ENCODE data around the gene JKAMP.

JKAMP gene

GRCh38 chr14:59458486-59458885 lies 25.8 kb upstream of the JKAMP start:
- H3K36me3 ChIP-seq (ENCODE audit: control insufficient read depth, insufficient read depth, low read length), result peaks cover 3% of the 10 kb centered on the region
- H3K27me3 ChIP-seq (ENCODE audit: control insufficient read depth, insufficient read depth, low read length, poor library complexity, severe bottlenecking), result peaks cover 9% of the 10 kb centered on the region
- no peaks in the 10 kb centered on the region for H3K9me3 ChIP-seq (ENCODE audit: control insufficient read depth, low read length)
- no peak overlapping the region for H3K4me3 ChIP-seq (ENCODE audit: insufficient read depth, low read depth, low read length)
- no peaks in the 10 kb centered on the region for H3K4me1 ChIP-seq (ENCODE audit: control insufficient read depth, insufficient read depth, low read length)
- WGBS, 2 experiments, result 100% methylated on average over 1 to 2 of the region's 2 CpGs
- H3K27ac ChIP-seq (ENCODE audit: insufficient read depth, low read depth, low read length, poor library complexity, severe bottlenecking), result no peak overlapping the region

GRCh38 chr14:59460378-59460777 lies 23.9 kb upstream of the JKAMP start:
- H3K4me3 ChIP-seq (ENCODE audit: insufficient read depth, low read depth, low read length), result no peak overlapping the region
- H3K9me3 ChIP-seq (ENCODE audit: control insufficient read depth, low read length), result no peaks in the 10 kb centered on the region
- no peak overlapping the region for H3K27ac ChIP-seq (ENCODE audit: insufficient read depth, low read depth, low read length, poor library complexity, severe bottlenecking)
- H3K36me3 ChIP-seq (ENCODE audit: control insufficient read depth, insufficient read depth, low read length), result peaks cover 3% of the 10 kb centered on the region
- peaks cover 6% of the 10 kb centered on the region for H3K4me1 ChIP-seq (ENCODE audit: control insufficient read depth, insufficient read depth, low read length)
- WGBS, 2 experiments, result 86 to 91% methylated on average over 1 of the region's 1 CpG
- peaks cover 28% of the 10 kb centered on the region for H3K27me3 ChIP-seq (ENCODE audit: control insufficient read depth, insufficient read depth, low read length, poor library complexity, severe bottlenecking)

- H3K4me1 ChIP-seq (ENCODE audit: control insufficient read depth, insufficient read depth, low read length), result peaks cover 6% of the 10 kb centered on the region
- H3K9me3 ChIP-seq (ENCODE audit: control insufficient read depth, low read length), result no peaks in the 10 kb centered on the region
- no peak overlapping the region for H3K4me3 ChIP-seq (ENCODE audit: insufficient read depth, low read depth, low read length)
- peaks cover 3% of the 10 kb centered on the region for H3K36me3 ChIP-seq (ENCODE audit: control insufficient read depth, insufficient read depth, low read length)
- H3K27ac ChIP-seq (ENCODE audit: insufficient read depth, low read depth, low read length, poor library complexity, severe bottlenecking), result no peak overlapping the region
- WGBS, 2 experiments, result 100% methylated on average over 1 of the region's 1 CpG; no CpG with 5 or more reads in 1 of the 2 experiments
- H3K27me3 ChIP-seq (ENCODE audit: control insufficient read depth, insufficient read depth, low read length, poor library complexity, severe bottlenecking), result peaks cover 40% of the 10 kb centered on the region
Measured at GRCh38 chr14:59461891-59462290, 22.4 kb upstream of the JKAMP start.

GRCh38 chr14:59463787-59464485 lies 20.4 kb upstream of the JKAMP start:
- H3K27me3 ChIP-seq (ENCODE audit: control insufficient read depth, insufficient read depth, low read length, poor library complexity, severe bottlenecking), result peaks cover 40% of the 10 kb centered on the region
- 45 to 48% methylated on average over 60 of the region's 60 CpGs for WGBS, 2 experiments
- no peaks in the 10 kb centered on the region for H3K36me3 ChIP-seq (ENCODE audit: control insufficient read depth, insufficient read depth, low read length)

GRCh38 chr14:59464486-59465315 lies 19.6 kb upstream of the JKAMP start:
- WGBS, 2 experiments, result 0 to 1% methylated on average over 105 of the region's 105 CpGs
- Histone ChIP-seq H3K4me1 (ENCODE audit: control insufficient read depth, insufficient read depth, low read length) (peaks cover 6% of the 10 kb centered on the region), H3K27me3 (ENCODE audit: control insufficient read depth, insufficient read depth, low read length, poor library complexity, severe bottlenecking) (peaks cover 40% of the 10 kb centered on the region), H3K4me3 (ENCODE audit: insufficient read depth, low read depth, low read length) (peak overlapping the region; percentile 50), H3K27ac (ENCODE audit: insufficient read depth, low read depth, low read length, poor library complexity, severe bottlenecking) (no peak overlapping the region), H3K36me3 (ENCODE audit: control insufficient read depth, insufficient read depth, low read length) (no peaks in the 10 kb centered on the region), H3K9me3 (ENCODE audit: control insufficient read depth, low read length) (no peaks in the 10 kb centered on the region)

More at GRCh38 chr14:59463787-59464485, 20.4 kb upstream of the JKAMP start:
- Histone ChIP-seq H3K27ac (ENCODE audit: insufficient read depth, low read depth, low read length, poor library complexity, severe bottlenecking) (no peak overlapping the region), H3K4me1 (ENCODE audit: control insufficient read depth, insufficient read depth, low read length) (peaks cover 6% of the 10 kb centered on the region), H3K4me3 (ENCODE audit: insufficient read depth, low read depth, low read length) (peak overlapping the region; percentile 50), H3K9me3 (ENCODE audit: control insufficient read depth, low read length) (no peaks in the 10 kb centered on the region)

GRCh38 chr14:59465316-59466135 lies 18.8 kb upstream of the JKAMP start, which contains the start of gene GPR135:
GPR135 (minus strand) TSS chr14:59465380; CDS start chr14:59465226, 154 bp downstream.
- 21 to 22% methylated on average over 40 of the region's 40 CpGs for WGBS, 2 experiments
- Histone ChIP-seq H3K4me3 (ENCODE audit: insufficient read depth, low read depth, low read length) (peak within 1 kb of the TSS; percentile 50), H3K27ac (ENCODE audit: insufficient read depth, low read depth, low read length, poor library complexity, severe bottlenecking) (no peak within 1 kb of the TSS), H3K9me3 (ENCODE audit: control insufficient read depth, low read length) (no peaks in the 10 kb centered on the region), H3K4me1 (ENCODE audit: control insufficient read depth, insufficient read depth, low read length) (peaks cover 6% of the 10 kb centered on the region), H3K36me3 (ENCODE audit: control insufficient read depth, insufficient read depth, low read length) (no peaks in the 10 kb centered on the region), H3K27me3 (ENCODE audit: control insufficient read depth, insufficient read depth, low read length, poor library complexity, severe bottlenecking) (peaks cover 40% of the 10 kb centered on the region)

- Histone ChIP-seq H3K4me3 (ENCODE audit: insufficient read depth, low read depth, low read length) (no peak overlapping the region), H3K4me1 (ENCODE audit: control insufficient read depth, insufficient read depth, low read length) (no peaks in the 10 kb centered on the region), H3K27me3 (ENCODE audit: control insufficient read depth, insufficient read depth, low read length, poor library complexity, severe bottlenecking) (no peaks in the 10 kb centered on the region), H3K9me3 (ENCODE audit: control insufficient read depth, low read length) (no peaks in the 10 kb centered on the region), H3K27ac (ENCODE audit: insufficient read depth, low read depth, low read length, poor library complexity, severe bottlenecking) (no peak overlapping the region), H3K36me3 (ENCODE audit: control insufficient read depth, insufficient read depth, low read length) (peaks cover 5% of the 10 kb centered on the region)
- 91 to 96% methylated on average over 1 of the region's 1 CpG for WGBS, 2 experiments
Measured at GRCh38 chr14:59474172-59474571, 10.1 kb upstream of the JKAMP start.

- WGBS, 2 experiments, result 93 to 100% methylated on average over 1 of the region's 1 CpG
- Histone ChIP-seq H3K27ac (ENCODE audit: insufficient read depth, low read depth, low read length, poor library complexity, severe bottlenecking) (no peak overlapping the region), H3K4me1 (ENCODE audit: control insufficient read depth, insufficient read depth, low read length) (no peaks in the 10 kb centered on the region), H3K4me3 (ENCODE audit: insufficient read depth, low read depth, low read length) (no peak overlapping the region), H3K36me3 (ENCODE audit: control insufficient read depth, insufficient read depth, low read length) (peaks cover 5% of the 10 kb centered on the region), H3K27me3 (ENCODE audit: control insufficient read depth, insufficient read depth, low read length, poor library complexity, severe bottlenecking) (no peaks in the 10 kb centered on the region), H3K9me3 (ENCODE audit: control insufficient read depth, low read length) (no peaks in the 10 kb centered on the region)
Measured at GRCh38 chr14:59475709-59476108, 8.6 kb upstream of the JKAMP start.

GRCh38 chr14:59478540-59478939 lies 5.8 kb upstream of the JKAMP start:
- Histone ChIP-seq H3K4me1 (ENCODE audit: control insufficient read depth, insufficient read depth, low read length) (no peaks in the 10 kb centered on the region), H3K36me3 (ENCODE audit: control insufficient read depth, insufficient read depth, low read length) (peaks cover 5% of the 10 kb centered on the region)
- WGBS, 2 experiments, result 91 to 95% methylated on average over 3 of the region's 3 CpGs

More at GRCh38 chr14:59478540-59478939, 5.8 kb upstream of the JKAMP start:
- no peaks in the 10 kb centered on the region for H3K9me3 ChIP-seq (ENCODE audit: control insufficient read depth, low read length)
- no peak overlapping the region for H3K4me3 ChIP-seq (ENCODE audit: insufficient read depth, low read depth, low read length)
- no peaks in the 10 kb centered on the region for H3K27me3 ChIP-seq (ENCODE audit: control insufficient read depth, insufficient read depth, low read length, poor library complexity, severe bottlenecking)
- H3K27ac ChIP-seq (ENCODE audit: insufficient read depth, low read depth, low read length, poor library complexity, severe bottlenecking), result no peak overlapping the region

All from ectodermal cell (in vitro differentiated cells).